GM21526 (cell line): ENCODE results near the gene ADCY3.
"Not testable (repeated sequence)": the region's sequence is repeated elsewhere in the genome, so short reads cannot be mapped to it uniquely, and the experiment has no call there.

Experiments
- ATAC-seq: cut with Tn5 transposase; IDR thresholded peaks from one replicate; pipeline ENCODE4 v1.9.1; 2021; ENCODE audit warnings: moderate library complexity; ENCODE audit not compliant: unreplicated experiment, low FRiP score

The ADCY3 gene

DNA sequence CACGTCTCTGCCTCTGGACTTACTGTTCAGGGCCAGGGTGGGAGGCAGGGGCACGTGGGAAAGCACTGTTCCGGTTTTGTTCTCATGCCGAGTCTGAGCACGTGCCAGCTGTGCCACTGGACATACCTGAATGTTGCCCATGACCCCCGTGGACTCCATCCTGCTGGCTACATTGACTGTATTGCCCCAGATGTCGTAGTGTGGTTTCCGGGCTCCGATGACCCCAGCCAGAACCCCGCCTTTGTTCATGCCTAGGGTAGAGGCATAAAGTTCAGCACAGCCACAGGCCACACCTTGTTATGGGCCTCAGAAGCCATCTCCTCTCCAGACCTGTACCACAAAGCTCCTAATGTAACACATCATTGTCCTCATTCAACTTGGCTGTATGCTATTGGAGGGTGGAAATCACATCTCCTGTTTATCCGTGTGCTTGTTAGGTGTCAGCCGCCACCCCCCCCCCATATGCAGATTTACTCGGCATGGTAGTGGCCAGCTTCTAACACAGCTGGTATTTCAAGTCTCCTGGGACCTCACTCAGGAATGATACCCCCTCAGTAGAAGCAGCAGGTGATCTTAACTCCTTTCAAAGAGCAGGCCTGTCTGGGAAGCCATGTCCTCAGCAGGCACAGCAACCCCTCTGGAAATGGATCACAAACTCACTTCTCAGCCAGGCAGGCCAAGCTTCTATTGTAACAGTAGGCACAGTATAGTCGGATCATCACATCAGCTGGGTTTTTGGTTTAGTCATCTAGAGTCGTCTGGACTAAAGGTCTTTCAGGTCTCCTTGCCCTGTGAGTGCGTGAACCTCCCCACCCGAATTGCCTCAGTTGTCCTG, 99.2 kb downstream of the ADCY3 start:
- no peak for ATAC-seq

DNA sequence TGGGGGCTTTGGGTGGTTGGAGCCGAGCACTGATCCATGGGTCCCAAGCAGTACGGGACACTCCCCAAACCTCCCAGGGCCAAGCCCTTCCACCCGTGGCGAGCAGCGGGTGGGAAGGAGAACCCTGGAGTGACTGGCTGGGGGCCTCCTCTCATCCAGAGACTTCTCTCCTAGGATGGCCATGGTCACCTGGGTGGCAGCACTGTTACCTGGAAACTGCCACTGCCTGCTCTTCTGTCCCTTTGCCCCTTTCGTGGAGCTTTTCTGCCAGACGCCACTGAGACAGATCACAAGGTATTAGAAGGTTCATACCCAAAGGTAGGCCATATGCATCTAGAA, 99.9 kb downstream of the ADCY3 start:
- ATAC-seq: no peak

DNA sequence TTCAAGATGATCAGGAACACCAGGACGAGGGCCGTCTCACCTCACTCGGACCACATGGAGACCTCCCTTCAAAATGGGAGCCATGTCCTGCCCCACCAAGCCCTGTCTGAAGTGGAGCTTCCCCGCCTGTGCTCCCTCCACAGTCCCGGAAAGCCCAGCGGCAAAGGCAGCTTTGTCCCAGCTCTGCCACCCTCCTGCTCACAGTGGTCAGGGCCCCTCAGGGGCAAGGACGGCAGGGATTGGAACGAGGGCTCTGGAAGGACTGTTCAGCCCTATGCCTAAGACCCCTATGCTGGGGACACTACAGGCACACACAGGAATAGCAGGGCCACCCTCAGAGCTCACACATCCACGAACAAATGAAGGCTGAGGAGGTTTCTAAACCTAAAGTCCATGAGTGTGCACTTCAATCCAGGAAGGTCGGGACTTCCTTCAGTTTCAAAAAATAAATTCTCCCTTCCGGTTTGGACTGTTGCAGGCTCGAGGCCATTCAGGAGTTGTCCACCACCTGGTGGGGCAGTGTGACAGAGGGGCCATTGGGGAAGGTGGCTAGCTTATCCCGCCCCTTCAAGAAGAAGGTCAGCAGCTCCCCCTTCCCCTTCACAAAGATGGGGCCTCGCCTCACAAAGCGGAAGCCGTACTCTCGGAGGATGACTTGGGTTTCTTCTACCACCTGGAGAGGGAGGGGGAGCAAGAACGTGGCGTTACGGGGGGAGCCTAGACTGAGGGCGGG, 100.4 kb downstream of the ADCY3 start:
- no peak for ATAC-seq

DNA sequence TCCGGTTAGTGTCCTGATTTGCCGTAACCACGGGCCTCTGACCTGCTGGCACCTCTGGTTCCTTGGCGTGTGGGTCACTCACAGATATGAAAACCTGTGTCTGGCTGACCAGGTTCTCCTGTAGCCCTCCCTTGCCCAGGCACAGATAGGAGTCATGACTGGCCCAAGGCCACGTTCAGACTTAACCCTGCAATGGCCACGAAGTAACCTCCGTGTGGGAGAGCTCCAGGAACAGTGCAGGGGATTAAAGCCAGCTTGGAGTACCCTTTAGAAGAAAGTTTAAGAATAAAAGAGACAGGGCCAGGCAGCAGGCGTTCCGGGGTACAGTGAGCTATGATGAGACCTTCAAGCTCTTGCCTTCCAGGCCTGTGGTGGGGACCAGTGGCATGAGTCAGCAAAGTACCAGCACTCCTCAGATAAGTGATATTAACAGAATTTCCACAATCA, 101.3 kb downstream of the ADCY3 start:
- no peak for ATAC-seq

DNA sequence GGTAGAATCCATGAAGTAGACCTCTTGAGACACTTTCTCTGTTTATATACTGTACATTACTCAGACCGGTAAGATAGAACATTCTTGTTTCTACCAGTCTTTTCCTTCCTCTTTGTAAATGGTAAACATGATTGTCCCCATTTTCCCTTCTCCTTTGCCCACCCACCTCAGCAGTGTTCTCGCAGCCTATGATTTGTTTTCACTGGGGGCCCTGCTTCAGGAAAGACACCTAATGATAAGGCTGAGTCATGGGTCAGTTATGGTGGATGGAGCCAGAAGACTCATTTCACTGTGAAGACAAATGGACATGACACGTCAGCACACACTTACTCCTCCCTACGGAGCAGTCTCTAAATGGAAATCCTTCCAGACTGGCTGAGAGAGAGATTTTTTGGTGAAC, 103.2 kb downstream of the ADCY3 start:
- no peak for ATAC-seq

DNA sequence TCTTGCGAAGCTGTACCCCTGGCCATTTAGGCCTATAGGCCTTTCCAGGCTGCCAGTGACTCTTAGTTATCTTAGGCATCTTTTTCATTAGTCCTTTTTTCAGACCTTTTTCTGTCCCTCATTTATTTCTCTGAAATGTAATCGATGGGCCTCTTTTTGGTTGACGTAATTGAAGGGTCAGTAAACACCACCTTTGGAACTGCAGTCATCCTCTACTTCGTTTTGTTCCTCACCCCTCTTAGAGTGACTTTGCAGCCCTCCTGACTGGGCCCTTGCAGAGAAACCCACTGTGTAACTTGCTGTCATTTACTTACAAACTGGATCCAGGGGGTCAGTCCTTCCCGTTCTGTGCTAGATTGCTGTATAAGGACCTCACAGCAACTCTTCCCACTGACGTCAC, 103.6 kb downstream of the ADCY3 start:
- ATAC-seq: no peak

DNA sequence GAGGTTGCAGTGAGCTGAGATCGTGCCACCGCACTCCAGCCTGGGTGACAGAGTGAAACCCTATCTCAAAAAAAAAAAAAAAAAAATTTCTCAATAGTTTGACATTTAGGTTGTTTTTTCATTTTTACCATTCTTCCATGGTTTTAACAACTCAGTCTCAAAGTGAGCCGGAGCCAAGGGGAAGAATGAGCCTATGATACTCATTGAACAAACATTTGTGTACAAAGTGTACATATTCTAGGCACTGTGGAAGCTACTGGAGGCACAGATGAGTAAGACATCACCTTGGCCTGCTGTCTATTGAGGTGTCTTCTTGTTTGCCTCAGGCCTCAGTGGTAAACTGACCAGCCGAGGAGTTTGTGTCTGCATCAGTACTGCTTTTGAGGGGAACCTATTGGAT, 104.9 kb downstream of the ADCY3 start:
- ATAC-seq: no peak

DNA sequence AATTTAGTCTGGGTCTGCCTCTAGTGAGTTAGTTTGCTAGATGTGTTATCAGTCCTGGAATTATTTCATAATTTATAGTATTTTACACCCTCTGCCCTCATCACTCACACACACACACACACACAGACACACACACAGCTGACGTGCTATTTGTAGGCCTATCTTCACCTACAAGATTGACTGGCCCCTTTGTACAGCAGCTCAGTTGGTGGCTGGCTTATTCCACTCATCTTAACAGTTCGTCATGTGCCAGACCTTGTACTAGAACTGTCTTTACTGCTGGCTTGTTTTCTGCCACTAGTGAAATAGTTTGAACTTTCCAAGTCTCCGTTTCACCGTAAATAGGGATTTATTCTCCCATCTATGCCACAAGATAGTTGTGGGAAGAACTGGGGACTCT, 105.5 kb downstream of the ADCY3 start:
- no peak for ATAC-seq

DNA sequence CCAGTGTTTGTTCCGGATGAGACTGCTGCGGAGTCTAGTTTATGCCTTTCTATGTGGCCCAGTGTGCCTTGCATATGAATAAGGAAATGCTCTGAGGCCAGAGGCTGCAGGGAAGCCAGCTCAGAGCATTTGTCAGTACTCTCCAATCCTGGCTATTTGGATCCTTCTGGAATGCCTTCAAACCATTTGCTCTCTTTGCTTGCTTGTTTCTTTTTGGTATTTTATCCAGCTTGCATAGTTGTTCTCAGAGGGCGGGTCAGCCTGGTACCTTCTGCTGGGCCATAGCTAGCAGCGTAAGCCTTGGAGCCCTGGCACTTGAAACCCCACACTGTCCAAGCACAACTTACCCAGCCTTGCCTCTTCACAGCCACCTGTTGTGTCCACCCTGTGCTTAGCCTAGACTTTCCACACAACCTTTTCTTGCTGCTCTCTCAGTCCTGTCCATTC, 106.3 kb downstream of the ADCY3 start:
- no peak for ATAC-seq

DNA sequence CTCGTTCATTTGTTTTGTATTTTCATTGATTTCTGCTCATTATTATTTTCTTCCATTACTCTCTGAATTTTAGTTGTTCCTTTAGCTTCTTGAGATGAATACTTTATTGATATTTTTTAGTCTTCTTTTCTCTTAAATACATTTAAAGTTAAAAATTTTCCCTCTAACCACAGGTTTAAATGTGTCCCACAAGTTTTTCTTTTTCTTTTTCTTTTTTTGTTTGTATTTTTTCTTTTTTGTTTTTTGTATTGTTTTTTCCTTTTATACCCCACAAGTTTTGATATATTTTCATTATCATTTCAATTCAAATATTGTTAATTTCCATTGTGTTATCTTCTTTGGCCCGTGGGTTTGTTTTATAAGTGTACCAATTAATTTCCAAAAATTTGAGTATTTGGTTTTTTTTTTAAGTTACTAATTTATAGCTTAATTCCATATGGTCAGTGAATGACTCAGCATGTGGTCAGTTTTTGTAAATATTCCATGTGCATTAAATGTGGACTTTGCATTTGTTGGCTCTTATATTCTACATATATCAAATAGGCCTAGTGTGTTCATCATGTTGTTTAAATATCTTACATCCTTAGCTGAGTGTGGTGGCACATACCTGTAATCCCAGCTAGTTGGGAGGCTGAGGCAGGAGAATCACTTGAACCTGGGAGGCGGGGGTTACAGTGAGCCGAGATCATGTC, 110.6 kb downstream of the ADCY3 start:
- ATAC-seq: no peak

DNA sequence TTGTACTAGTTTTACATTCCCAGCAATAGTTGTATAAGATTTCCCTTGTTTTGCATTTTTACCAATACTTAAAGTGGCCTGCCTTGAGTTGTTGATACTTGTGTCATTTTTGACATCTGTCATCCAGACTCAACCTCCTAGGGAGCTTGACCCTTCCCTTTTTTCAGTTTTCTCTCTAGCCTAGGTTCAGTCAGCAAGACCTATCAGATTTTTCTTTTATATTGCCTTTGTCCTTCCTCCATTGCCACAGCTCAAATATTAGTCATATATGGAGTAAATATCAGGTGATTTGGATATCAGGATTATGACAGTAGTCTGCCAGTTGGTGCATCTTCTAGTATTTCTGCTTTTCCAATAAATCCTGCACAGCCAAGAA, 113.4 kb downstream of the ADCY3 start:
- no peak for ATAC-seq

DNA sequence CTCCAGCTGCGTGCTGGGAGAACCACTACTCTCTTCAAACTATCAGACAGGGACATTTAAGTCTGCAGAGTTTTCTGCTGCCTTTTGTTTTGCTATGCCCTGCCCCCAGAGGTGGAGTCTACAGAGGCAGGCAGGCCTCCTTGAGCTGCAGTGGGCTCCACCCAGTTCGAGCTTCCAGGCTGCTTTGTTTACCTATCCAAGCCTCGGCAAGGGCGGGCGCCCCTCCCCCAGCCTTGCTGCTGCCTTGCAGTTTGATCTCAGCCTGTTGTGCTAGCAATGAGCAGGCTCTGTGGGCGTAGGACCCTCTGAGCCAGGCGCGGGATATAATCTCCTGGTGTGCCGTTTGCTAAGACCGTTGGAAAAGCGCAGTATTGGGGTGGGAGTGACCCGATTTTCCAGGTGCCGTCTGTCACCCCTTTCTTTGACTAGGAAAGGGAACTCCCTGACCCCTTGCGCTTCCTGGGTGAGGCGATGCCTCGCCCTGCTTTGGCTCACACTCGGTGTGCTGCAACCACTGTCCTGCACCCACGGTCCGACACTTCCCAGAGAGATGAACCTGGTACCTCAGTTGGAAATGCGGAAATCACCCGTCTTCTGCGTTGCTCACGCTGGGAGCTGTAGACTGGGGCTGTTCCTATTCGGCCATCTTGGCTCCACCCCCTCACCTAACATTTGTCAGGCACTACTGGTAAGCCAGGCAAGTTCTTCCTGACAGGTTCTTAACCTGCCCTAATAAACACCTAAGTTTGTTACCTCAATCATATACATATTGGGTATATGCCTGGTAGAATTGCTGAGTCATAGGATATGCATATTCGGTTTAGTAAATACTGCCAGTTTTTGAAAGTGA, 114.0 kb downstream of the ADCY3 start:
- ATAC-seq: not testable (repeated sequence)

DNA sequence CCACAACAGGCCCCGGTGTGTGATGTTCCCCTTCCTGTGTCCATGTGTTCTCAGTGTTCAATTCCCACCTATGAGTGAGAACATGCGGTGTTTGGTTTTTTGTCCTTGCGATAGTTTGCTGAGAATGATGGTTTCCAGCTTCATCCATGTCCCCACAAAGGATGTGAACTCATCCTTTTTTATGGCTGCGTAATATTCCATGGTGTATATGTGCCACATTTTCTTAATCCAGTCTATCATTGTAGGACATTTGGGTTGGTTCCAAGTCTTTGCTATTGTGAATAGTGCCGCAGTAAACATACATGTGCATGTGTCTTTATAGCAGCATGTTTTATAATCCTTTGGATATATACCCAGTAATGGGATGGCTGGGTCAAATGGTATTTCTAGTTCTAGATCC, 119.5 kb downstream of the ADCY3 start:
- not testable (repeated sequence) for ATAC-seq

DNA sequence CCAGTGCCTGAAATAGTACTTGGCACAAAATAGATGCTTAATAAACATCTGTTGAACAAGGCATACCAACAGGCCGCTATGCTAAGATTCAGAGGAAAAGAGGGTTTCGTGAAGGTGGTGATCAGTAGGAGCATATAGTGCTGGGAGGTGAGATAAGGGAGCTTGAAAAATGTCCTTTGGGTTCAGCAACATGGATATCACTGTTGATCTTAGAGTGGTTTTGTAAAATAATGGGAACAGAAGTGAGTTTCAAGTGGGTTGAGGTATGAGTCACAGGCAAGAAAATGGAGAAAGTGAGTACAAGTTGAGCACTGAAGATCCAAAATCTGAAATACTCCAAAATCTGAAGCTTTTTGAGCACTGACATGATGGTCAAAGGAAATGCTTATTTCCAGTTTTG, 122.4 kb downstream of the ADCY3 start:
- no peak for ATAC-seq

DNA sequence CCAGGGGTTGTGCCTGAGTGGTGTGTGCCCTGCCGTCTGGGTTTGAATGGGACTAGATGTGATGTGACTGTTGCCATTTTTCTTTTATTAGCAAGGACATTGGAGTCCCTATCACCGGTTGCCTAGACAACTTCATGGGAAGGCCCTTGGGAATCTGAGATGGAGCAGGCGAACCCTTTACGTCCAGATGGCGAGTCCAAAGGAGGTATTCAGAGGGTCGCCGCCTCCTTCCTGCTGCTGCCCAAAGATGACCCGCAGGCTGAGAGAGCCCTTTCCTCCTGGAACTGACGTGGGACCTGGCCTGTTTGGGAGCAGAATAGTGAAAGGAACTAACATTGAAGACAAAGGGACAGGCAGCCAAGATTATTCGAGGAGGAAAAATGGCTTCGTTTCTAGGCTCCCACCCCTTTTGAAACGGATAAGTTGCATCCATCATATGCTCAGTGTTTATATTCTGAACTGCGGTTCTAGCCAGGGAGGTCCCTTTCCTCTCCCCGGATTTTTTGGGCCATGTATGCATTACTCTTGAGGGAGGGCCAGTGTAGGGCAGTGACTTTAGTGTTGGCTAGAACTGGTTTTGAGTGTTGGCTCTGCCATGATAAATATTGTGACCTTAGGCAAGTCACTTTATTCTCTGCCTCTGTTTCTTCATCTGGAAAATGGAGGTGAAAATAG, 126.1 kb downstream of the ADCY3 start:
- ATAC-seq: no peak

DNA sequence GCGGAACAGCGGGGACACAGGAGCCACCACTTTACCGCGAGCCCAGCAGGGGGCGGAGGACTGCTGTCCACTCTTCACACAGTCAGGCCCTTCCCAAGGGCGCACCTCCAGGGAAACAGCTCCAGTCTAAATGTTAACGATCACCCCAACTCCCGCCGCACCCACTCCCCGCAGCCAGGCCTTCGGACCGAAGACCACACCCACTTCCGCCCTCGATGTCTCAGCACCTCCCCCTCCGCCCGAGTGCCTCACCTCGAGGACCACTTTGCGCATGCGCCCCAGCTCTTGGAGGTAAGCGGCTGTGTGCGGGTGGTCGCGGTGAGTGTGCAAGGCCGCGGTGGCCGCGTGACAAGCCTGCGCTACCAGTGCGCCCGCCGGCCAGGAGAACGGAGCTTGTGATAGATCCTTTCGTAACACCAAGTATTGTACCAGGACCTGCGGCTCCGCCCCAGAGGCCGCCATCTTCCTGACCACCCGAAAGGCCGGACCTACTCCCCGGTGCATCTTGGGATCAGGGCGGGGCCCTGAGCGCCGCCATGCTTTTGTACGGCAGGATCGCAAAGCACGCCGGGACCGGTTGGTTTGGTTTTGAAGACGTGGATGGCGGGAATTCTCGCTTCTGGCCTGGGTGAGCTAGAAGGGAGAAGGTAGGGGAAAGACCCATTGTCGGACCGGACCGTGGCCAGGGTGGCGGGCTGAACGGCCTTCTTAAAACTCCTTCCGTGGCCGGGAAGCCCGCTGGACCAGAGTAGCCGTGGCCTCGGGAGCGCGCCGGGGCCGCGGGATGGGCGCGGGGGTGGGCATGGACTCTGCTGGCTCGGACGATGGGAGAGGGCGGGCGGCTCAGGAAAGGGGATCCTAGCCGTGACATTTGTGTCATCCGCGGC, 126.9 kb downstream of the ADCY3 start, which contains the start of the genes CENPO and PTRHD1:
TSS of gene CENPO (plus strand) at position 552 of the 887 bp plus-strand sequence. CDS start 495 bp downstream, outside the sequence.
TSS of gene PTRHD1 (minus strand) at position 518 of the 887 bp plus-strand sequence. CDS start at position 504, 14 bp downstream.
- peak; percentile 85 for ATAC-seq

DNA sequence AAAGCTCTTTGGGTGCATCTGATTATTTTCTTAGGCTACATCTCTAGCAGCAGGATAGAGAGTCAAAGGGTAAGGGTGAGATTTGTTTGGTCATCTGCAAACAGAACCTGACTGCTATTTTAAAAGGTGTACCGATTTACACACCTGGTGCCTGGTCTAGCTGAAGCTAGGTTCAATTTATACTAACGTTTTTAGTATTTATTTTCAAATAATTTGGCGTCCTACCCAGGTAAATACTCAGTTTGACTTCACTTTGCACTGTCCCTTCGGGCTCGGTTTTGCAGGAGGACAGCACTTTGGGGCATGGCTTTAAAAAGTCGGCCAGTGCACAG, 127.5 kb downstream of the ADCY3 start:
- ATAC-seq: no peak

DNA sequence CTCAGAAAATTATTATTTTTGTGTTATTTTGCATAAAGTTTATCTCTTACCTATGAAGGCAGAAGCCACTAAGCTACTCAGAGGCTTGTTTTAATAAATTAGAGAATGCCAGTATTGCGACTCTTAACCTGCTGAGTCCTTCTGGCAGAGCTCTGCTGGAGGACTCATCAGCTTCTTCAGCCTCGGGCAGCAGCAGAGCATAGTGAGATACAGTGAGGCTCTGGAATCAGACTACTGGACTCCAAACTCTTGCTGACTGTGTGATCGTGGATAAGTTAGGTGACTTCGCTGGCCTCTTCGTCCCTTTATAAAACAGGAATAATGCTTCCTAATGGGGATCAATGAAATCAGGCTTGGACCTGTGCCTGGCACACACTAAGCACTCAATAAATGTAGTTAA, 128.6 kb downstream of the ADCY3 start:
- ATAC-seq: no peak

DNA sequence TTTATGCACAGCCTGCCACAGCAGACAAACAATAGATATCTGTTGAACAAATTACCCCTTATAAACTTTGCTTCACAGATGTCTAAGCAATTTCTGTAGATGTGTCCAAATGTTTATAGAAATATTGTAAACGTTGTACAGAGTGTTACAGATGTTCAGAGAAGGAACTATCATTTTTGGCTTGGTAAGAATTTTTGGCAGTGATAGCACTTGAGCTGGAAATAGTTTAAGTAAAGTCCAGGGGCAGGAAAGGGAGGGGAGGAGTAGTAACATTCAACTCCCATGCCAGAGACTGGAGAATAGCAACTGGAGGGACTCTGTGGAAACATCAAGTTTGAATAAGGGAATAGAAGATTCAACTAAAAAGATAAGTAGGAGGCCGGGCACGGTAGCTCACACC, 131.2 kb downstream of the ADCY3 start:
- no peak for ATAC-seq
